Measurements from ENCODE around the gene RNF167. TPM values are rescaled to one million over a fixed set of nuclear protein-coding genes. Genes with fewer than 3 reads are reported as not detected.

The RNF167 gene
- total RNA-seq, 4 donors from 2014 or later = 42.3 to 57.4 (median 54.2) TPM

GRCh38 chr17:4982305-4982704 lies 42.2 kb downstream of the RNF167 start:
- no peak overlapping the region for H3K4me3 ChIP-seq
- DNase-seq = no peak
- H3K9me3 ChIP-seq = no peaks in the 10 kb centered on the region
- no peaks in the 10 kb centered on the region for H3K27me3 ChIP-seq
- TF ChIP-seq POLR2A (IDR thresholded peaks at IDR 0.05) (no peak), CTCF (IDR thresholded peaks at IDR 0.05) (no peak)
- H3K27ac ChIP-seq = no peak overlapping the region
- peaks cover 9 to 87% (median 30%) of the 10 kb centered on the region in 3 donors for H3K36me3 ChIP-seq
- intact Hi-C loops (cut with DNase I) = no loop called here
- H3K4me1 ChIP-seq = peaks cover 13 to 31% (median 16%) of the 10 kb centered on the region in 3 donors
- 64 to 66% methylated on average over 5 of the region's 5 CpGs for WGBS, 2 donors

GRCh38 chr17:4986403-4986802 lies 46.3 kb downstream of the RNF167 start:
- Histone ChIP-seq H3K36me3 (peaks cover 0 to 46% (median 4%) of the 10 kb centered on the region in 3 donors), H3K4me3 (peak overlapping the region; percentile 62 to 99 (median 87)), H3K27ac (peak overlapping the region; percentile 91 to 98 (median 96)), H3K27me3 (no peaks in the 10 kb centered on the region), H3K9me3 (no peaks in the 10 kb centered on the region), H3K4me1 (peaks cover 20 to 37% (median 23%) of the 10 kb centered on the region in 3 donors)
- WGBS, 2 donors = 23 to 24% methylated on average over 5 of the region's 5 CpGs
- no peak for DNase-seq
- intact Hi-C loops (cut with DNase I) = no loop called here
- no peak for TF ChIP-seq POLR2A (IDR thresholded peaks at IDR 0.05)
- no peak for TF ChIP-seq CTCF (IDR thresholded peaks at IDR 0.05)

GRCh38 chr17:4986951-4987766 lies 47.1 kb downstream of the RNF167 start, which contains the start of gene CAMTA2:
Gene CAMTA2, minus strand, starts transcription at chr17:4987675. Its CDS starts 1,453 bp downstream, at chr17:4986222.
- peaks cover 20 to 37% (median 23%) of the 10 kb centered on the region in 3 donors for H3K4me1 ChIP-seq
- TF ChIP-seq CTCF (IDR thresholded peaks at IDR 0.05) = peak; percentile 65 to 85 (median 74)
- peak in 3 of 4 donors; percentile 27 to 80 (median 70) for TF ChIP-seq POLR2A (IDR thresholded peaks at IDR 0.05)
- peak within 1 kb of the TSS; percentile 62 to 99 (median 87) for H3K4me3 ChIP-seq
- no peaks in the 10 kb centered on the region for H3K9me3 ChIP-seq
- no peak for DNase-seq
- H3K36me3 ChIP-seq = peaks cover 0 to 38% (median 0%) of the 10 kb centered on the region in 3 donors
- H3K27me3 ChIP-seq = no peaks in the 10 kb centered on the region
- WGBS, 2 donors = 0% methylated on average over 2 to 3 of the region's 78 CpGs
- intact Hi-C loops (cut with DNase I) = no loop called here
- peak within 1 kb of the TSS; percentile 91 to 98 (median 96) for H3K27ac ChIP-seq

GRCh38 chr17:4987767-4988567 lies 47.9 kb downstream of the RNF167 start:
- Histone ChIP-seq H3K4me3 (peak overlapping the region; percentile 62 to 99 (median 87)), H3K27ac (peak overlapping the region; percentile 91 to 98 (median 96)), H3K4me1 (peaks cover 20 to 37% (median 23%) of the 10 kb centered on the region in 3 donors), H3K9me3 (no peaks in the 10 kb centered on the region), H3K36me3 (peaks cover 0 to 30% (median 0%) of the 10 kb centered on the region in 3 donors), H3K27me3 (no peaks in the 10 kb centered on the region)
- DNase-seq = no peak
- no peak for TF ChIP-seq CTCF (IDR thresholded peaks at IDR 0.05)
- TF ChIP-seq POLR2A (IDR thresholded peaks at IDR 0.05) = no peak
- intact Hi-C loops (cut with DNase I) = no loop called here
- WGBS, 2 donors = 0 to 3% methylated on average over 5 to 12 of the region's 30 CpGs

All from esophagus squamous epithelium (tissue), 5 donors.